ENCODE data around the gene GADD45G.

DNA sequence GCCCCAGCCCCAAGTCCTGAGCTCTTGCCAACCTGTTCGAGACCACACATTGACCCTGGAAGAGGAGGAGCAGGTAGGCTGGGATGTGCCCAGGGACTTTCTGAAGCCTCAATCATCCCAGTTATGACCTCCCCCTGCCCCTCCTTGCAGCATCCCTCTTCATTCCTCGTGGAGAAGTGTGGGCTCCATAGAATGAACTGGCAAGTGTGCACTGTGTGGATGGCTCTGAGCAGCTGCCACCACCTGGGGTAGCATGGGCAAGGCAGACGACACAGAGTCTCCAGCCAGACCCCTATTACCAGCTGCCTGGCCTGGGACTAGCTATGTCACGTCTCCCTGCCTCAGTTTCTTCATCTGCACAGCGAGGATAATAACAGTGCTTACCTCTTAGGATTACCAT, 33.5 kb downstream of the GADD45G start:
- no peak for TF ChIP-seq ZC3H10 (CRISPR knock-in tag; IDR thresholded peaks at IDR 0.05)
- TF ChIP-seq, protein P1, sequence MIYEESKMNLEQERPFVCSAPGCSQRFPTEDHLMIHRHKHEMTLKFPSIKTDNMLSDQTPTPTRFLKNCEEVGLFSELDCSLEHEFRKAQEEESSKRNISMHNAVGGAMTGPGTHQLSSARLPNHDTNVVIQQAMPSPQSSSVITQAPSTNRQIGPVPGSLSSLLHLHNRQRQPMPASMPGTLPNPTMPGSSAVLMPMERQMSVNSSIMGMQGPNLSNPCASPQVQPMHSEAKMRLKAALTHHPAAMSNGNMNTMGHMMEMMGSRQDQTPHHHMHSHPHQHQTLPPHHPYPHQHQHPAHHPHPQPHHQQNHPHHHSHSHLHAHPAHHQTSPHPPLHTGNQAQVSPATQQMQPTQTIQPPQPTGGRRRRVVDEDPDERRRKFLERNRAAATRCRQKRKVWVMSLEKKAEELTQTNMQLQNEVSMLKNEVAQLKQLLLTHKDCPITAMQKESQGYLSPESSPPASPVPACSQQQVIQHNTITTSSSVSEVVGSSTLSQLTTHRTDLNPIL (CRISPR knock-in tag; IDR thresholded peaks at IDR 0.05; ENCODE audit: low read depth): no peak
- TF ChIP-seq SNAI2 (CRISPR knock-in tag; IDR thresholded peaks at IDR 0.05): no peak
- no peak for TF ChIP-seq ZFP30 (CRISPR knock-in tag; IDR thresholded peaks at IDR 0.05)

Measured in SK-N-SH treated with all-trans-retinoic acid at 6 μM for 48 hours (cell line).